Measurements from ENCODE around the gene CFAP99.

CFAP99 gene

GRCh38 chr4:2397596-2398379 lies 21.0 kb upstream of the CFAP99 start:
- CTCF ChIA-PET = interaction anchor here (1.2 kb wide), 1 partner anchor 21 kb away, joined by 3 read pairs; the partner anchor contains the start of gene CFAP99
- Mint-ChIP-seq H3K27me3 (peaks cover 62% of the 10 kb centered on the region), H3K4me3 (no peak overlapping the region), H3K9me3 (no peaks in the 10 kb centered on the region), H3K27ac (no peak overlapping the region), H3K4me1 (peaks cover 40% of the 10 kb centered on the region), H3K36me3 (no peaks in the 10 kb centered on the region)
- DNase-seq = no peak

- Mint-ChIP-seq H3K36me3 (no peaks in the 10 kb centered on the region), H3K27ac (no peak overlapping the region), H3K4me3 (no peak overlapping the region), H3K9me3 (no peaks in the 10 kb centered on the region), H3K4me1 (peaks cover 29% of the 10 kb centered on the region), H3K27me3 (peaks cover 56% of the 10 kb centered on the region)
- CTCF ChIA-PET = no interaction called here
- no peak for DNase-seq
These were observed 19.5 kb upstream of the CFAP99 start for GRCh38 chr4:2399216-2399615.

GRCh38 chr4:2399631-2400190 lies 19.0 kb upstream of the CFAP99 start:
- no peak for DNase-seq
- Mint-ChIP-seq H3K4me1 (peaks cover 25% of the 10 kb centered on the region), H3K36me3 (no peaks in the 10 kb centered on the region), H3K4me3 (no peak overlapping the region), H3K9me3 (no peaks in the 10 kb centered on the region), H3K27me3 (peaks cover 51% of the 10 kb centered on the region), H3K27ac (no peak overlapping the region)
- CTCF ChIA-PET = no interaction called here

GRCh38 chr4:2400841-2401609 lies 17.7 kb upstream of the CFAP99 start:
- Mint-ChIP-seq H3K4me3 (no peak overlapping the region), H3K27me3 (peaks cover 44% of the 10 kb centered on the region), H3K4me1 (peaks cover 23% of the 10 kb centered on the region), H3K9me3 (no peaks in the 10 kb centered on the region), H3K36me3 (no peaks in the 10 kb centered on the region), H3K27ac (no peak overlapping the region)
- CTCF ChIA-PET = interaction anchor here (1.1 kb wide), 1 partner anchor 43 kb away, joined by 3 read pairs; no protein-coding TSS in a partner anchor
- peak; percentile 27 for DNase-seq

- Mint-ChIP-seq H3K4me3 (no peak overlapping the region), H3K4me1 (peaks cover 23% of the 10 kb centered on the region), H3K9me3 (no peaks in the 10 kb centered on the region), H3K27me3 (peaks cover 48% of the 10 kb centered on the region), H3K27ac (no peak overlapping the region), H3K36me3 (no peaks in the 10 kb centered on the region)
- CTCF ChIA-PET = interaction anchor here (1.1 to 1.5 kb wide), 3 partner anchors 9 to 181 kb away, joined by 3 to 8 read pairs (median 5); no protein-coding TSS in a partner anchor
- no peak for DNase-seq
These were observed 17.2 kb upstream of the CFAP99 start for GRCh38 chr4:2401610-2401983.

GRCh38 chr4:2402048-2402842 lies 16.5 kb upstream of the CFAP99 start:
- H3K27ac Mint-ChIP-seq = no peak overlapping the region
- H3K27me3 Mint-ChIP-seq = peaks cover 55% of the 10 kb centered on the region
- no peaks in the 10 kb centered on the region for H3K9me3 Mint-ChIP-seq
- no peaks in the 10 kb centered on the region for H3K36me3 Mint-ChIP-seq
- peaks cover 23% of the 10 kb centered on the region for H3K4me1 Mint-ChIP-seq
- peak overlapping the region; percentile 32 for H3K4me3 Mint-ChIP-seq
- DNase-seq = peak; percentile 54
- CTCF ChIA-PET = interaction anchor here (1.1 to 1.7 kb wide), 4 partner anchors 9 to 182 kb away, joined by 3 to 8 read pairs (median 6); partner anchors contain the start of gene CFAP99

GRCh38 chr4:2402941-2403340 lies 15.8 kb upstream of the CFAP99 start:
- no peak overlapping the region for H3K27ac Mint-ChIP-seq
- peaks cover 24% of the 10 kb centered on the region for H3K4me1 Mint-ChIP-seq
- H3K4me3 Mint-ChIP-seq = no peak overlapping the region

GRCh38 chr4:2406406-2406805 lies 12.3 kb upstream of the CFAP99 start:
- no peak overlapping the region for H3K4me3 Mint-ChIP-seq
- H3K4me1 Mint-ChIP-seq = peaks cover 34% of the 10 kb centered on the region

More at GRCh38 chr4:2402941-2403340, 15.8 kb upstream of the CFAP99 start:
- no peak for DNase-seq
- Mint-ChIP-seq H3K9me3 (no peaks in the 10 kb centered on the region), H3K27me3 (peaks cover 62% of the 10 kb centered on the region), H3K36me3 (no peaks in the 10 kb centered on the region)
- CTCF ChIA-PET = interaction anchor here (1.2 to 1.7 kb wide), 4 partner anchors 9 to 183 kb away, joined by 4 to 8 read pairs (median 6); partner anchors contain the start of gene CFAP99

GRCh38 chr4:2406920-2407319 lies 11.8 kb upstream of the CFAP99 start:
- no peak overlapping the region for H3K27ac Mint-ChIP-seq
- DNase-seq = no peak
- H3K4me1 Mint-ChIP-seq = peaks cover 34% of the 10 kb centered on the region
- CTCF ChIA-PET = interaction anchor here (0.8 kb wide), 1 partner anchor 14 kb away, joined by 3 read pairs; no protein-coding TSS in a partner anchor
- H3K36me3 Mint-ChIP-seq = no peaks in the 10 kb centered on the region
- H3K9me3 Mint-ChIP-seq = no peaks in the 10 kb centered on the region
- peaks cover 50% of the 10 kb centered on the region for H3K27me3 Mint-ChIP-seq
- no peak overlapping the region for H3K4me3 Mint-ChIP-seq

More at GRCh38 chr4:2406406-2406805, 12.3 kb upstream of the CFAP99 start:
- H3K27me3 Mint-ChIP-seq = peaks cover 52% of the 10 kb centered on the region
- no peaks in the 10 kb centered on the region for H3K36me3 Mint-ChIP-seq
- no peaks in the 10 kb centered on the region for H3K9me3 Mint-ChIP-seq
- no peak for DNase-seq
- CTCF ChIA-PET = interaction anchor here (0.8 kb wide), 1 partner anchor 13 kb away, joined by 3 read pairs; no protein-coding TSS in a partner anchor
- H3K27ac Mint-ChIP-seq = no peak overlapping the region

- Mint-ChIP-seq H3K36me3 (no peaks in the 10 kb centered on the region), H3K27ac (no peak overlapping the region), H3K9me3 (no peaks in the 10 kb centered on the region), H3K4me3 (no peak overlapping the region), H3K4me1 (peaks cover 35% of the 10 kb centered on the region), H3K27me3 (peaks cover 39% of the 10 kb centered on the region)
- CTCF ChIA-PET = no interaction called here
- DNase-seq = no peak
These were observed 10.8 kb upstream of the CFAP99 start for GRCh38 chr4:2407991-2408342.

GRCh38 chr4:2408401-2408958 lies 10.3 kb upstream of the CFAP99 start:
- DNase-seq = no peak
- CTCF ChIA-PET = no interaction called here
- Mint-ChIP-seq H3K36me3 (no peaks in the 10 kb centered on the region), H3K27me3 (peaks cover 38% of the 10 kb centered on the region), H3K9me3 (no peaks in the 10 kb centered on the region), H3K4me3 (no peak overlapping the region), H3K4me1 (peaks cover 40% of the 10 kb centered on the region), H3K27ac (no peak overlapping the region)

GRCh38 chr4:2408976-2409375 lies 9.8 kb upstream of the CFAP99 start:
- Mint-ChIP-seq H3K27ac (no peak overlapping the region), H3K27me3 (peaks cover 39% of the 10 kb centered on the region), H3K4me3 (no peak overlapping the region), H3K9me3 (no peaks in the 10 kb centered on the region), H3K4me1 (peaks cover 45% of the 10 kb centered on the region), H3K36me3 (no peaks in the 10 kb centered on the region)
- CTCF ChIA-PET = no interaction called here
- DNase-seq = no peak

- DNase-seq = no peak
- Mint-ChIP-seq H3K9me3 (no peaks in the 10 kb centered on the region), H3K4me1 (peaks cover 48% of the 10 kb centered on the region), H3K27me3 (peaks cover 43% of the 10 kb centered on the region), H3K36me3 (peaks cover 3% of the 10 kb centered on the region), H3K27ac (no peak overlapping the region), H3K4me3 (no peak overlapping the region)
- CTCF ChIA-PET = no interaction called here
These were observed 9.4 kb upstream of the CFAP99 start for GRCh38 chr4:2409381-2409783.
